Mucosa of rectum (tissue), 2 donors: ENCODE data around the gene ANKRD50.

ENCODE experiments used
- H3K27ac ChIP-seq, 2 donors: one replicate each; pipeline ENCODE4 v1.7.0; 2013; ENCODE audit warnings: inconsistent platforms in 2 of 2, low read depth in 2 of 2, low read length in 2 of 2
- H3K27me3 ChIP-seq, 2 donors: one replicate each; pipeline ENCODE4 v1.7.0; 2013; ENCODE audit warnings: low read length in 2 of 2; ENCODE audit not compliant: control insufficient read depth in 2 of 2, insufficient read depth in 2 of 2
- H3K36me3 ChIP-seq, 2 donors: one replicate each; pipeline ENCODE4 v1.7.0; 2013; ENCODE audit warnings: low read length in 2 of 2; ENCODE audit not compliant: control insufficient read depth in 2 of 2, insufficient read depth in 2 of 2
- H3K4me1 ChIP-seq, 2 donors: one replicate each; pipeline ENCODE4 v1.7.0; 2013; ENCODE audit warnings: low read length in 2 of 2, mild to moderate bottlenecking in 1 of 2; ENCODE audit not compliant: control insufficient read depth in 2 of 2, insufficient read depth in 2 of 2
- H3K4me3 ChIP-seq, 2 donors: one replicate each; pipeline ENCODE4 v1.7.0; 2013; ENCODE audit warnings: low read length in 2 of 2
- H3K9ac ChIP-seq, 2 donors: one replicate each; pipeline ENCODE4 v1.7.0; 2013; ENCODE audit warnings: low read length in 2 of 2, low read depth in 1 of 2, mild to moderate bottlenecking in 1 of 2
- H3K9me3 ChIP-seq, 2 donors: one replicate each; pipeline ENCODE4 v1.7.0; 2013; ENCODE audit warnings: low read length in 2 of 2; ENCODE audit not compliant: control insufficient read depth in 2 of 2
- donor health status: healthy.
- donor health status: Normal muscosa, but diverticular disease.

ANKRD50 gene

GRCh38 chr4:124640022-124640730, 72.4 kb downstream of the ANKRD50 start:
- no peaks in the 10 kb centered on the region for H3K9me3 ChIP-seq
- no peaks in the 10 kb centered on the region for H3K27me3 ChIP-seq
- no peaks in the 10 kb centered on the region for H3K4me1 ChIP-seq
- H3K9ac ChIP-seq = no peak overlapping the region
- H3K27ac ChIP-seq = no peak overlapping the region
- H3K36me3 ChIP-seq = no peaks in the 10 kb centered on the region
- no peak overlapping the region for H3K4me3 ChIP-seq

- no peaks in the 10 kb centered on the region for H3K4me1 ChIP-seq
- no peaks in the 10 kb centered on the region for H3K9me3 ChIP-seq
Measured at GRCh38 chr4:124637321-124637720, 75.2 kb downstream of the ANKRD50 start.

GRCh38 chr4:124636788-124637187, 75.7 kb downstream of the ANKRD50 start:
- H3K36me3 ChIP-seq = no peaks in the 10 kb centered on the region
- H3K27ac ChIP-seq = no peak overlapping the region
- no peak overlapping the region for H3K4me3 ChIP-seq

More at GRCh38 chr4:124637321-124637720, 75.2 kb downstream of the ANKRD50 start:
- H3K36me3 ChIP-seq = no peaks in the 10 kb centered on the region
- no peak overlapping the region for H3K9ac ChIP-seq
- H3K27me3 ChIP-seq = no peaks in the 10 kb centered on the region
- H3K27ac ChIP-seq = no peak overlapping the region
- no peak overlapping the region for H3K4me3 ChIP-seq

GRCh38 chr4:124635331-124635730, 77.2 kb downstream of the ANKRD50 start:
- H3K27me3 ChIP-seq = no peaks in the 10 kb centered on the region
- H3K4me1 ChIP-seq = no peaks in the 10 kb centered on the region
- H3K4me3 ChIP-seq = no peak overlapping the region
- H3K27ac ChIP-seq = no peak overlapping the region
- H3K9me3 ChIP-seq = no peaks in the 10 kb centered on the region
- H3K9ac ChIP-seq = no peak overlapping the region
- no peaks in the 10 kb centered on the region for H3K36me3 ChIP-seq

More at GRCh38 chr4:124636788-124637187, 75.7 kb downstream of the ANKRD50 start:
- Histone ChIP-seq H3K9ac (no peak overlapping the region), H3K9me3 (no peaks in the 10 kb centered on the region), H3K4me1 (no peaks in the 10 kb centered on the region), H3K27me3 (no peaks in the 10 kb centered on the region)

GRCh38 chr4:124633285-124633941, 79.1 kb downstream of the ANKRD50 start:
- H3K27ac ChIP-seq = no peak overlapping the region
- no peak overlapping the region for H3K9ac ChIP-seq
- H3K27me3 ChIP-seq = no peaks in the 10 kb centered on the region
- H3K36me3 ChIP-seq = no peaks in the 10 kb centered on the region
- H3K4me3 ChIP-seq = no peak overlapping the region
- no peaks in the 10 kb centered on the region for H3K4me1 ChIP-seq
- H3K9me3 ChIP-seq = no peaks in the 10 kb centered on the region

- Histone ChIP-seq H3K27me3 (no peaks in the 10 kb centered on the region), H3K4me1 (no peaks in the 10 kb centered on the region), H3K4me3 (no peak overlapping the region), H3K9ac (no peak overlapping the region), H3K27ac (no peak overlapping the region), H3K9me3 (no peaks in the 10 kb centered on the region), H3K36me3 (no peaks in the 10 kb centered on the region)
Measured at GRCh38 chr4:124632439-124632838, 80.1 kb downstream of the ANKRD50 start.

- Histone ChIP-seq H3K4me1 (no peaks in the 10 kb centered on the region), H3K27ac (no peak overlapping the region)
Measured at GRCh38 chr4:124631760-124632159, 80.8 kb downstream of the ANKRD50 start.

GRCh38 chr4:124629681-124630080, 82.9 kb downstream of the ANKRD50 start:
- Histone ChIP-seq H3K27me3 (no peaks in the 10 kb centered on the region), H3K9ac (no peak overlapping the region), H3K27ac (no peak overlapping the region), H3K4me3 (no peak overlapping the region), H3K9me3 (no peaks in the 10 kb centered on the region), H3K4me1 (no peaks in the 10 kb centered on the region), H3K36me3 (no peaks in the 10 kb centered on the region)

More at GRCh38 chr4:124631760-124632159, 80.8 kb downstream of the ANKRD50 start:
- no peaks in the 10 kb centered on the region for H3K9me3 ChIP-seq
- no peak overlapping the region for H3K9ac ChIP-seq
- H3K4me3 ChIP-seq = no peak overlapping the region
- no peaks in the 10 kb centered on the region for H3K27me3 ChIP-seq
- no peaks in the 10 kb centered on the region for H3K36me3 ChIP-seq
